ENCODE measurements around the gene MEIS2. TPM values are rescaled to one million over a fixed set of nuclear protein-coding genes. Genes with fewer than 3 reads are reported as not detected.

The MEIS2 gene
- total and polyA plus RNA-seq, 9 donors = 27.7 to 73.7 (median 47.7) TPM

DNA sequence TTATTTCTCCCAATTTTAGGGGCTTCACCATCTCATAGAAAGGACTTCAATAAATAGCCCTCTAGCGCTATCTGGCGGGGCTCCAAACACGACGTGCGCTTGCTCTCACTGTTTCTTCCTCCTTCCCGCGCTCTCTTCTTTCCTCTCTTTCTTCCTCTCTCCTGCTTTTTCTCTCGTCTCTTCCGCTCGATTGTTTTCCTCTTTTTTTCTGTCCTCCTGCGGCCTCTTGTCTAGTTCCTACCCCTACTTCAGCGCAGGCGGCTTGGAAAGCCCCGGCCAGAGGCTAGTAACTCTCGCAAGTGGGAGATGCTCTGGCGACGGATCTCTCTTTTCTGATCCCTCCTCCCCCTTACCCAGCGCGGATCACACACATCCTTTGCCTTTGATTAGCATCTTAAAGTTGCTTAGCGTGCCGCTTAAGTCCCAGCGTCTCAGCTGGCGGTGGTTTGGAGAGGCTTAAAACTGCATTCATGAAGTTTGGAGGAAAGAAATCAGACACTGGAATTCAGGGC is 6.2 kb upstream of the MEIS2 start:
- no peaks in the 10 kb centered on the region for H3K4me1 ChIP-seq (ENCODE audit: insufficient read depth)
- intact Hi-C loops (cut with DNase I) = loop anchor here in 3 of 4 donors (2.0 to 10.0 kb wide), 3 partner anchors 222 to 226 kb away; no protein-coding TSS in a partner anchor
- H3K27ac ChIP-seq = no peak overlapping the region
- TF ChIP-seq POLR2A (IDR thresholded peaks at IDR 0.05) (no peak), EP300 (IDR thresholded peaks at IDR 0.05) (no peak)
- H3K36me3 ChIP-seq = no peaks in the 10 kb centered on the region
- DNase-seq = peak; percentile 44 to 76 (median 71)
- 12 to 20% (median 15%) methylated on average over 23 of the region's 23 CpGs for whole genome bisulfite sequencing, 3 donors
- H3K27me3 ChIP-seq = no peaks in the 10 kb centered on the region
- H3K4me3 ChIP-seq = peak overlapping the region; percentile 31
- no peaks in the 10 kb centered on the region for H3K9me3 ChIP-seq

DNA sequence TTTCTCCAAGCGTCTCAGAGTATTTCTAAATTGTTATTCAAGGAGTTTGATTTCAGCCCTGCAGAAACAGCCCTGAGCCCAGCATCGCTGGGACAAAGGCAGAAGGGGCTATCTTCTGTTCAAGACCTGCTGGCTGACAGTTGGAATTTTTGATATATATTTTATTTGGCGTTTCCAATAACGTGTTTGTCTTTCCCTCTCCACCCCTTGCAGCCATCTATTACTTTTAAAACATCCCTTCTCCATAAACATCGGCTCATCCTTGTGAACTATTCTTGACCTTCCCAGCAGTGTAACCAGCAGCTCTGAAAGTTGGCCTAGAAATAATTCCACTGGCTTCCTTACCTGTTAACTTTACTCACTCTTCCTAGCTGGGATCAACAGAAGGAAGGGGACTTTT is 5.5 kb upstream of the MEIS2 start:
- DNase-seq = no peak
- WGBS, 3 donors = 68 to 80% (median 78%) methylated on average over 5 of the region's 5 CpGs
- Histone ChIP-seq H3K4me3 (no peak overlapping the region), H3K27me3 (no peaks in the 10 kb centered on the region), H3K4me1 (ENCODE audit: insufficient read depth) (no peaks in the 10 kb centered on the region), H3K27ac (no peak overlapping the region), H3K9me3 (no peaks in the 10 kb centered on the region), H3K36me3 (no peaks in the 10 kb centered on the region)
- intact Hi-C loops (cut with DNase I) = loop anchor here in 3 of 4 donors (2.0 to 10.0 kb wide), 3 partner anchors 221 to 225 kb away; no protein-coding TSS in a partner anchor
- TF ChIP-seq EP300 (IDR thresholded peaks at IDR 0.05) = no peak
- TF ChIP-seq POLR2A (IDR thresholded peaks at IDR 0.05) = no peak
- TF ChIP-seq, protein P1, sequence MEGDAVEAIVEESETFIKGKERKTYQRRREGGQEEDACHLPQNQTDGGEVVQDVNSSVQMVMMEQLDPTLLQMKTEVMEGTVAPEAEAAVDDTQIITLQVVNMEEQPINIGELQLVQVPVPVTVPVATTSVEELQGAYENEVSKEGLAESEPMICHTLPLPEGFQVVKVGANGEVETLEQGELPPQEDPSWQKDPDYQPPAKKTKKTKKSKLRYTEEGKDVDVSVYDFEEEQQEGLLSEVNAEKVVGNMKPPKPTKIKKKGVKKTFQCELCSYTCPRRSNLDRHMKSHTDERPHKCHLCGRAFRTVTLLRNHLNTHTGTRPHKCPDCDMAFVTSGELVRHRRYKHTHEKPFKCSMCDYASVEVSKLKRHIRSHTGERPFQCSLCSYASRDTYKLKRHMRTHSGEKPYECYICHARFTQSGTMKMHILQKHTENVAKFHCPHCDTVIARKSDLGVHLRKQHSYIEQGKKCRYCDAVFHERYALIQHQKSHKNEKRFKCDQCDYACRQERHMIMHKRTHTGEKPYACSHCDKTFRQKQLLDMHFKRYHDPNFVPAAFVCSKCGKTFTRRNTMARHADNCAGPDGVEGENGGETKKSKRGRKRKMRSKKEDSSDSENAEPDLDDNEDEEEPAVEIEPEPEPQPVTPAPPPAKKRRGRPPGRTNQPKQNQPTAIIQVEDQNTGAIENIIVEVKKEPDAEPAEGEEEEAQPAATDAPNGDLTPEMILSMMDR (IDR thresholded peaks at IDR 0.05) = no peak

DNA sequence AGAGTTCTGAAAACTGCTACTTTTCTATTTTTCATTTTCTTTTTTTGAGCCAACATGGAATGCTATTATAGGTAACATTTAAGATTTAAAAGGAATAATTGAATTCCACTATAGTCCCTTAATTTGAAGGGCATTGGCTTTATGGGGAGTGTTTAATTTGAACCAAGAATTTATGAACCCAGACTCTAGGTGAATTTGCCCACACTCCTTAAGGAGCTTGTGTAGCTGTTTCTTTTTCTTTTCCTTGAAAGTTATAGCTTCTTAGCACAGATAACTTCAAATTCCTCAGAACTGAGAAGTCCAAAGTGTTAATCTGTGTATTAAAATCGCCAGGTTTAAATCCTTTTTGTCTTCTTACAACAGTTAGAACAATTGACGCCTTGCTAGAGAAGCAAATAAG is 4.7 kb upstream of the MEIS2 start:
- no peaks in the 10 kb centered on the region for H3K9me3 ChIP-seq
- H3K27me3 ChIP-seq = no peaks in the 10 kb centered on the region
- H3K27ac ChIP-seq = no peak overlapping the region
- 89 to 95% (median 93%) methylated on average over 2 of the region's 2 CpGs for WGBS, 3 donors
- intact Hi-C loops (cut with DNase I) = loop anchor here in 2 of 4 donors (5.0 to 10.0 kb wide), 2 partner anchors 220 to 223 kb away; no protein-coding TSS in a partner anchor
- no peak for TF ChIP-seq POLR2A (IDR thresholded peaks at IDR 0.05)
- TF ChIP-seq EP300 (IDR thresholded peaks at IDR 0.05) = no peak
- TF ChIP-seq, protein P1 (IDR thresholded peaks at IDR 0.05) = no peak
- no peaks in the 10 kb centered on the region for H3K36me3 ChIP-seq
- no peak overlapping the region for H3K4me3 ChIP-seq
- H3K4me1 ChIP-seq (ENCODE audit: insufficient read depth) = no peaks in the 10 kb centered on the region
- no peak for DNase-seq

DNA sequence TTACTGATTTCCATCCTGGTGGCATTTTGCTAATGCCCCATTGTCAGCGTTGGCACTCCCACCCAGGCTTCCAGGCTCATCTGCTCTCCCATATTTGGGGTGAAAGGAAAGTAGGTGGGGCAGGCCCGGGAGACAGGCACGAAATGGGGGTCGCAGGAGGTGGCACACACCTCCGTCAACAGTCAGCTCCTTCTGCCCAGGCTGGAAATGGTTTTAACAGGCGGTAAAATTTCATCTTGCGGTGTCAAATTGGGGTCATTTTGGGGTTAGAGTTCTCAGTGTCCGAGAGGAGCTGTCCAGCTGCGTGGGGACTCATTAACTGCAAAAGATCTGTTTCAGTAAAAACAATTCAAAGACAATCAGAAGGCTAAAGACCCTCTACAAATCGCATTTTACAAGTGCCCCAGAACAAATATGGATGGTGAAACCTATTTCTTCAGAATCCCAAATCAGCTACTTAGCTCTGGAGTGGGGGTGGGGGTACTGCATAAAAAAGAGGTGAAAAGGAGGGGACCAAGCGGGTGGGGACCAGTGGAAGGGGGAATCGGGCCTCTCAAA is 4.2 kb upstream of the MEIS2 start:
- no peaks in the 10 kb centered on the region for H3K4me1 ChIP-seq (ENCODE audit: insufficient read depth)

More for the DNA sequence above, 4.2 kb upstream of the MEIS2 start:
- H3K27ac ChIP-seq = no peak overlapping the region
- DNase-seq = no peak
- no peaks in the 10 kb centered on the region for H3K9me3 ChIP-seq
- 81 to 97% (median 94%) methylated on average over 12 of the region's 12 CpGs for WGBS, 3 donors
- TF ChIP-seq, protein P1 (IDR thresholded peaks at IDR 0.05) = no peak
- TF ChIP-seq POLR2A (IDR thresholded peaks at IDR 0.05) (no peak), EP300 (IDR thresholded peaks at IDR 0.05) (no peak)
- H3K36me3 ChIP-seq = no peaks in the 10 kb centered on the region
- peak overlapping the region; percentile 81 for H3K4me3 ChIP-seq
- intact Hi-C loops (cut with DNase I) = loop anchor here in 3 of 4 donors (5.0 to 10.0 kb wide), 3 partner anchors 87 to 1148 kb away; partner anchors contain the start of gene SPRED1 (in 1 of the 3)
- no peaks in the 10 kb centered on the region for H3K27me3 ChIP-seq
